GM19035 (cell line): ENCODE measurements around the gene STAB1.
"Not testable (repeated sequence)": the region's sequence is repeated elsewhere in the genome, so short reads cannot be mapped to it uniquely, and the experiment has no call there.

Experiments used
- ATAC-seq: cut with Tn5 transposase; IDR thresholded peaks from one replicate; pipeline ENCODE4 v1.9.1; 2021; ENCODE audit not compliant: unreplicated experiment

STAB1 gene

GRCh38 chr3:52523386-52524257 is 28.5 kb downstream of the STAB1 start:
- ATAC-seq: no peak

DNA sequence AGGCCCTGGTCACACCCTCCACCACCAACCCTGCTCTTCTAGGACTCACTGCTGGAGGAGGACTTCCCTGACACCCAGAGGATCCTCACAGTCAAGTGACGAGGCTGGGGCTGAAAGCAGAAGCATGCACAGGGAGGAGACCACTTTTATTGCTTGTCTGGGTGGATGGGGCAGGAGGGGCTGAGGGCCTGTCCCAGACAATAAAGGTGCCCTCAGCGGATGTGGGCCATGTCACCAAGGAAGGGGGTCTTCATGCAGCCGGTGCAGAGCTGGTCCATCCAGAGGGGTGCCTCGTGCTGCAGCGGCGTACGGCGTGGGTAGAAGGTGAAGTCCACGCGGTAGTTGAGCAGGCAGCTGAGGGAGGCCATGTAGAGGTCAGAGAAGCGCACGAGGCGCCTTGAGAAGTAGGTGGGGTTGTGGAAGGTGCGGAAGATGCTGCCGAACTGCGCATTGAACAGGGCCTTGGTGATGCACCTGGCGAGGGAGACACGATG is 29.2 kb downstream of the STAB1 start:
- ATAC-seq: no peak

GRCh38 chr3:52524752-52525679 is 29.9 kb downstream of the STAB1 start:
- no peak for ATAC-seq

- ATAC-seq: no peak
These were observed 30.8 kb downstream of the STAB1 start for GRCh38 chr3:52525680-52526561.

GRCh38 chr3:52526671-52527038 is 31.5 kb downstream of the STAB1 start:
- not testable (repeated sequence) for ATAC-seq

GRCh38 chr3:52527039-52527731 is 32.0 kb downstream of the STAB1 start:
- ATAC-seq: no peak

DNA sequence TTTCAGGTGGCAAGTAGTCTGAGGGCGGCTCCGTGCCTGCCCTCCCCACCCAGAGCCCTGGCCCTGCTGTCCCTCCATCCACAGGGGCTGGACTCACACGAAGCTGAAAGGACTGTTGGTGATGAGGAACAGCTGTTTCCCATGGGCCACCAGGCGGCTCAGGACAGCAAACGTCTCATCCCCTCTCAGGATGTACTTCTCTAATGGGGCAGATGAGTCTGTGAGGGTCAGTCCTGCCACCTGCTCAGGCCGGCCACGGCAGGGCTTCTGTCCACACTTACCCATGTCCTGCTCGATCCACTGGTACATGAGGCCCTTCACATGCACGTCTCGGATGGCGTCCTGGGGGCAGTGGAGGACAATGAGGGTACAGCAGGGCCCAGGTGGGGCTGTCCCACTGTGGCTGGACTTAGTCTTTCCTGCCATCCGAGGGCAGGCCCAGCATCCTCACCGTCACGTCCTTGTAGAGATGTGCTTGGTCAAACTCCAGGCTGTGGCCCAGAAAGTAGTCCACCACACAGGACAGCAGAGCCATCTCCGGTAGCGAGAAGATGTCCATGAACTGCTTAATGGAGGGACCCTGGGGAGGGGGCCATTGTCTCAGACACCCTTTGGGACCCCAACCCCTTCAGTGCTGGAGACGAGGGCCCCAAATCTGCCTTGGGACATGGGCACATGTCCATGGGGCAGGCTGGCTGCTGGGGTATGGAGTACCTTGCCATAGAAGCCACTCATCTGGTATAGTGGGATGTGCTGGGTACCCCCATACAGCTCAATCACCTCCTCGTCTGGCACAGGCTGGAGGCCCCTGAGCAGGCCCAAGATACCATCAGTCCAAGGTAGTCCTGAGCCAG is 32.8 kb downstream of the STAB1 start:
- ATAC-seq: no peak

- ATAC-seq: no peak
These were observed 33.6 kb downstream of the STAB1 start for GRCh38 chr3:52528586-52529375.

GRCh38 chr3:52529376-52530333 is 34.5 kb downstream of the STAB1 start:
- no peak for ATAC-seq

- no peak for ATAC-seq
These were observed 36.0 kb downstream of the STAB1 start for GRCh38 chr3:52530918-52531826.

GRCh38 chr3:52531860-52532516 is 36.9 kb downstream of the STAB1 start:
- ATAC-seq: no peak

DNA sequence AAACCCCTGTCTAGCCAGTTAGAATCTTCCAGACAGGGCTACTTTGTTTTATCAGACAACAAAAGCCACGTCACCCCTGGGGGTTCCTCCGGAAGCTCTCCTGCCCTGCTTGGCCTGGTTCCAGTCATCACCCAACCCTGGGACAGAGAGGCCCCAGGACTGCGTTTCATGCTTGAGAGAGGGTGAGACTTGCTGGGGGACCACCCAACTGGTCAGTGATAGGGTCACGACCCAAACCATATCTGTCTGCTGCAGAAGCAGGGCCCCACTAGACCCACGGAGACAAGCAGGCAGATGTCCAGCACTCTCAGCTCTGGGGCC is 37.3 kb downstream of the STAB1 start:
- ATAC-seq: no peak

DNA sequence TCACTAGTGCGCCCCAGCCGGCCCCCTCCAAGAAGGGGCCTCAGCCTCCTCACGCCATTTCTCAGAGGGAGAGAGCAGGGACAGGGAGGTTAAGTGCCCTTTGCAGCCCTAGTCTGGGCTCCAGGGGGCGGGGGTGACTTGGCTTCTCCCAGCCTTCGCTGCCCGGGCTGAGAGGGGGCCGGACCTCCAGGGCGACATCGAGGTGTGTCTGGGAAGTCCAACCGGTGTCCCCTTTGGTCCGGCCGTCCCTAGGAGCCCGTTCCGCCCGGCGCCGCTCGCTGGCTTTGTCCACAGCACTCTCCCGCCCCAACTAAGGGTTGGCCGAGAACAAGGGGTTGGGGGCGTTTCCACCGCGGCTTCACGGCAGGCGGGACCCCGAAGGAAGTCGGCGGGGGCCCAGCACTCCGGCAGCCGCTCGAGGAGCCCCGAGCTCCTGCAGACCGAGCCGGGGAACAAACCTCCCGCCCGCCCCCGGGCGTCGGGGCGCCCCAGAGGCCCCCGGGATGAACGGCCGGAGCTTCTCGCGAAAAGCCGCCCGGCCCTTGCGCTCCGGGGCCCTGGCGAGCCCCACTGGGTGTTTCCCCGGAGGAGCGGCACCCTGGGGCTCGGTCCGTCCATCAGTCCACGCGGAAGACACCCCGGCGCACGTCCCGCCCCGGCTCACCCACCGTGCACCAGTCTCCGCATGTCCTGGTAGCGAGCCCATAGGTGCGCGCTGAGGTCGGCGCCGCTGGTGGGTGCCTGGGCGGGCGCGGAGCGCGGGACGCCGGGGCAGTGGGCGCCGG is 37.9 kb downstream of the STAB1 start:
- no peak for ATAC-seq

DNA sequence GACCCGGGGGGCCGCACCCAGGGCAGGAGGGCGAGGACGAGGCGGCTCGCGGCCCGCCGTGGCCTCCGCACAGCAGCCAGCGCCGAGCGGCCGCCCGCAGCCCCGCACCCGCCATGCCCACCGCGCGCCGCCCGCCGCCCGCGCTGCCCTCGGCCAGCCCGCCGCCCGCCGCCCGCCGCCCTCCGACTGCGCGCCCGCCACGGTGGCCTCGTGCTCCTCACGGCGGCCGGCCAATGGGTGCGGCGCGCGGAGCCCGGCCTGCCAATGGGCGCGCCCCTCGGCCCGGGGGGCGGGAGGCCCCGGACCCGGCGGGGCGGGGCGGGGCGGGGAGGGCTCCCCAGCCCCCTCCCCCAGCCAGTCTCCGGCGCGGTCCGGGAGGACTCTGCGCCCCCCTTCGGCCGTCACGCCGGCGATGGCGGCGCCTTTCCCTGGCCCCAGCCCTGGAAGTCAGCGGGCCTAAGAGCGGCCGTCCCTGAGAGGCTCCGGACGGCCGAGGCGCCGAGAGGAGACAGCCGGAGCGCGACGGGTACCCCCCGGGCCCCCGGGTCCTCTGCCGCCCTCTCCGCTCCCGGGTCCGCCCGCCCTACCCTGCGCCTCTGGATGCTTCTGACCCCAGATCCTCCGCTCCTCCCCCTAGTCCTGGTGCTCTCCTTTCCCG is 38.6 kb downstream of the STAB1 start, which contains the start of gene NT5DC2:
Gene NT5DC2, minus strand, starts transcription at position 235 of the 658 bp plus-strand sequence. Its CDS starts 120 bp downstream, at position 115.
- ATAC-seq: peak; percentile 39
